Stimulated activated CD8-positive, alpha-beta memory T cell treated with anti-CD3 and anti-CD28 coated beads, Interleukin-7, amount 100 ng/mL, for 4 hours (primary cell): ENCODE results near the gene GYPB.
"Not testable (repeated sequence)": the region's sequence is repeated elsewhere in the genome, so short reads cannot be mapped to it uniquely, and the experiment has no call there.

ENCODE experiments used
- DNase-seq, 2 donors: peaks; one replicate each; pipeline ENCODE4 v3.0.0-alpha.2; 2020; ENCODE audit warnings: low read depth in 2 of 2

GYPB gene

GRCh38 chr4:144014808-144015207 lies 4.4 kb downstream of the GYPB start:
- no peak for DNase-seq

DNA sequence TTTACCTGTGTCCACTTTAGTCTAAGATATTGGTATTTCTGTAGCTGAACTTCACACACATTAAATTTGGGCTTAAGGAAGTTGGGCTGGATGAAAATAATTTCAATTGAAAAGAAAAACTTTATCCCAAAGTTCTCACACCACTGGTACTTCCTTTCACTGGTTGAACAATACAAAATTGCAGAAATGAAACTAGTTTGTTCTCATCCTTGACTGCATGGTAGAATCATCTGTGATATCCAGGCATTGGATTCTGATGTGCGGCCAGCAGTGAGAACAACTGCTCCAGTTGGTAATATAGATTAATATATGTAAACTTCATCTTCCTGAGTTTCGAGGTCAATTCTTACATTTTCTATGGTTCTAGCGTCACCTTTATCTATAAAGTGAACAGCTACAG lies 10.6 kb downstream of the GYPB start:
- not testable (repeated sequence) for DNase-seq

GRCh38 chr4:144007960-144008359 lies 11.2 kb downstream of the GYPB start:
- DNase-seq: not testable (repeated sequence)

DNA sequence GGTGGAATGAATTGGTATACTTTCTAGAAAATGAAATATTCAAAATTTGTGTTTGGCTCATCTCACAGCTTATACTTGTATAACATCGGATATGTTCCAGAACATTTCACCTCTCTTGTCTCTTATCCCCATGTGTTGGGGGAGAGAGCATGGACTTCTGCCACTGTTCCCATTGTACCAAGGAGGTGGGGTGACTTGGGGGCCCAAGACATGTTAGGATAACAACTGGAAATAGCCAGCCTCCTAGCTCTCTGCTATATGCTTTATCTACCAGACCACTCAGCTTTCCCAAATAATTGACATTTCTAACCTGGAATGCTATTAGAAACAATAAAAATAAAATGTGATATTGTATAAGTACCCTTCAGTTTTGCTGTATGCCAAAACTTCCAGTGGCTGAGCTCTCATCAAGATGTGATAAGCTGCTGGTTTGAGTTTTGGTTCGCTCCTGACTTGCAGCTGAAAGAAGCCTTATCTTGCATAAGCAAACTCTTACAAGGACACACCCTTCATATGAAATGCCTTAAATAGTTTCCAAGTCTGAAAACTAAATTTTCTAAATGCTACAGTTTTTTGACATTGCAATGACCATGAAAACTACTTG lies 12.9 kb downstream of the GYPB start:
- DNase-seq: not testable (repeated sequence)

- DNase-seq: not testable (repeated sequence)
Measured at GRCh38 chr4:144005558-144005953, 13.6 kb downstream of the GYPB start.

- not testable (repeated sequence) for DNase-seq
Measured at GRCh38 chr4:144004868-144005557, 14.2 kb downstream of the GYPB start.

DNA sequence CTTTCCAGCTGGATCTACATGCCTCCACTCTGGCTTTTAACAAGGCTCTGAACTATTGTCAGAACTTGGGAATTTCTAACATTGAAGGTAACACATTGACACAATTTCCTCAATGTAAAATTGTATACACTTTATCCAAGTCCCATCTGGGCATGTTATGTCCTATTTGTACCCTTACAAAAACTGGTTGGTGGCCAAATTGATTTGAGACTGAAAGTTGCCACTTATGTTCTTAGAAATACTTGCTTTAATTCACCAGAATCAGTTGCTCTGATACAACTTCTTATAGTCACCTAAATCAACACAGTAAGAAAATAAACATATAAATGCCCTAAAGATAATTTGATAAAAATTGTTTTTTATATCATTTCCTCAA lies 15.3 kb downstream of the GYPB start:
- not testable (repeated sequence) for DNase-seq

DNA sequence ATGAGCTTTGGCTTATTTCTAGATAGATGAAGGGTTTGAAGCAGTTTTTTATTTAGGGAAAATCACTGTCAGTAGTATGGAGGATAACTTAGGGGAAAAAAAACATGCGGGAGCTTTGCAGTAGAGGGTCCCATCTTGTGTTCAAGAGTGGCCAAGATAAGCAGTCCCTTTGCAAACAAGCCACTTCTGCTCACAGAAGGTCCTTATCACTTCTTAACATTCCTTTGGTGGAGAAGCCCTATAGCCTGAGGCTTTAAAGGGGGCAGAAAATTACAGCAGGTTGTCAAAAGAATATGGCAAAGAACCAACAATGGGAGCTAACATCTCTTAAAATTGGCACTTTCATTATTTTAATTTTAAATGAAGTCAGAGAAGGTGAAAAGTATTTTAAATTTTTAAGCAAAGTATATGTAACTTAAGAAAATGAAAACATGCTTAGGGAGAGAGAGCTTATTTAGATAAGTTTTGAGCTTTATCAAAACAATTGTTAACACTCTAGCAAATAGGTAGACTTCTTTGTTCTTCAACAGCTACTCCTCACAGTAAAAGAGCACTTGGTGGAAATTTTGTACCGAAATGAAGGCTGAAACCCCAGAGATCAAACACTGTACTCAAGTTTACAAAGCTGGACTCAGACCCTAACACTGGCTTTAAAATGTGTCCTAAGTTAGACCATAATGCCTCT lies 15.8 kb downstream of the GYPB start:
- not testable (repeated sequence) for DNase-seq

DNA sequence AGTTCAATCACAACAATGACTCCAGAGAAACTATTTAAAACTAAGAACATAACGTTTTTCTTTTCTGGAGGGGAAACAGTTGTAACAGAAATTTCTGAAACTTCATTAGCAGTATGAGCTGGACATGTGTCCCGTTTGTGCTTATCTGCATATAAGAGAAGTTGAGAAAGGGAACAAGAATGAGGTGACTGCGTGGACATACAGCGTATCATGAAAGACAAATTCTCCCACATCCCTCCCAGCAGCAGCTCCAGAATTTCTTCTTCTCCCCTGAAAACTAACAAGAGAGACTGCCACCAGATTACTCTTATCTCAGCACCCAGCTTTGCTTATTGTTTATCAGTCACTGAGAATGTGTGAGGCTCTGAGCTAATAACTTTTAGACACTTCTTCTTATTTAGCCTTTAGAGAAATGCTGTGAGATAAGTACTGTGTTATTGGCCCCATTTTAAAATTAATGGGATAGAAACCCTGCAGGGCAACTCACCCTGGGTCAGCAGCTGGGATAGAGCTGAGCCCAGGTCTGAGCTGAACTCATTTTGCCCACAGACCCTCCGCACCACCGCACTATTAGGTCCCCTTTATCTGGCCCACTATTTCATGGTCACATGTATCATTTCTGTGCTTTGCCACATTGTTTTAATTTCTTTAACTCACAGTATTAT lies 18.7 kb downstream of the GYPB start:
- DNase-seq: not testable (repeated sequence)

GRCh38 chr4:143996193-143996592 lies 23.0 kb downstream of the GYPB start:
- not testable (repeated sequence) for DNase-seq

GRCh38 chr4:143991761-143992160 lies 27.4 kb downstream of the GYPB start:
- DNase-seq: not testable (repeated sequence)

DNA sequence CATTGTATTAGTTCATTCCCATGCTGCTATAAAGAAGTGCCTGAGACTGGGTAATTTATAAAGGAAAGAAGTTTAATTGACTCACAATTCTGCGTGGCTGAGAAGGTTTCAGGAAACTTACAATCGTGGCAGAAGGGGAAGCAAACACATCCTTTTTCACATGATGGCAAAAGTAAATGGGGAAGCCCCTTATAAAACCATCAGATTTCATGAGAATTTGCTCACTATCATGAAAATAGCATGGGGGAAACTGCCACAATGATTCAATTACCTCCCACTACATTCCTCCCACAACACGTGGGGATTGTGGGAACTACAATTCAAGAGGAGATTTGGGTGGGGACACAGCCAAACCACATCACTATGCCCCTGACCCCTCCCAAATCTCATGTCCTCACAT lies 28.5 kb downstream of the GYPB start:
- DNase-seq: not testable (repeated sequence)

DNA sequence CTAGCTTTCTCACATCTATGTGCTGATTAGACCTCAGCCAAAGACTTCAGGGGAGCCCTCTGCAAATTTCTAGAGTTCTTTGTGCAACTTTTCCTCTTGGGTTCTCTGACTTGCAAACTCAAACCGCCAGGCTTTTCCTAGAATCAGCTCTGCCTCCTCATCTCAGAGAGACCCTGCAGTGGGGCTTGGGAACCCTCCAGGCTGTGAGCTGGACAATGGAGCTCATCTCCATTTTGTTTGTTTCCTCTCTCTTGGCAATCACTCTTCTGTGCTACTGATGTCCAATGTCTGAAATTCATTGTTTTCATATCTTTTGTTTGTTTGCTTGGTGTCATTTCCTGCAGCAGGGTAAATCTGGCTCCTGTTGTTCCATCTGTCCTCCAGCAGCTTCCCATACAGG lies 33.0 kb downstream of the GYPB start:
- DNase-seq: no peak

DNA sequence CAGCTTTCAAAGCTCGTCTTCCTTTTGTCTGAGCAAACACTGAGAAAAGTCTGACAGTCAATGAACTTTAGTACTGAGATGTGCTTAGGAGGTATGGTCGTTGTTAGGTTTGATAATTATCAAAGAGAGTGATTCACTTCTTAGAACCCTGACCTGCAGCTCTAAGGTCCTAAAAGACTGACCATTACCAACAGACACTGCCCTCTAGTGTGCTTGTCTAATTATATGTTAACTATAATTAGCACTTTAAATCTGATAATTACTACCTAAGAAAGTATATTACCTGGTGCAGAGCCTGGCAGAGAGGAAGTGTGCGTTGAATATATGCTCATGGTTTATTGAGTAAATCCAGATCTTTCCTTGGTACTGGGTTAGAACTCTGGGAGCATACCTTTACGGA lies 38.4 kb downstream of the GYPB start:
- DNase-seq: not testable (repeated sequence)

DNA sequence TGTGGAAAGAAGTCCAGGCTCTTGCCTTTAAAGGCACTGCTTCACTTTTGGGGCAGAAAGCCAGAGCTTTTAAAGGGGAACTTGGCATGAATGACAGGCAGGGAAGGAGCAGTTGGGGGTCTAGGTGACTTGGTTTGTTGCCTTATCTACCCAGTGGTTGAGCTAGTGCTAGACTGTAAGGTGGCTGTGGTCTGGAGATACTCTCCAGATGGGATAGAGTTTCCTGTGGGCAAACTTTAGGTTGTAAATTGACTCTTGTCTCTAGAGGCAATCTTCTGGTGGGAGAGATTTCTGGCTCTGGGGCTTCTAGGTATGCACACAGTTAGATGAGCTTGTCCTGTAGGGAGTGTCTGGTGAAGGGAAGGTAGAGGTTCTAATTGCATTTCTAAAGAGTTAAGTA lies 43.7 kb downstream of the GYPB start:
- not testable (repeated sequence) for DNase-seq

GRCh38 chr4:143974021-143974420 lies 45.2 kb downstream of the GYPB start:
- DNase-seq: not testable (repeated sequence)

- no peak for DNase-seq
Measured at GRCh38 chr4:143961075-143961474, 58.1 kb downstream of the GYPB start.

DNA sequence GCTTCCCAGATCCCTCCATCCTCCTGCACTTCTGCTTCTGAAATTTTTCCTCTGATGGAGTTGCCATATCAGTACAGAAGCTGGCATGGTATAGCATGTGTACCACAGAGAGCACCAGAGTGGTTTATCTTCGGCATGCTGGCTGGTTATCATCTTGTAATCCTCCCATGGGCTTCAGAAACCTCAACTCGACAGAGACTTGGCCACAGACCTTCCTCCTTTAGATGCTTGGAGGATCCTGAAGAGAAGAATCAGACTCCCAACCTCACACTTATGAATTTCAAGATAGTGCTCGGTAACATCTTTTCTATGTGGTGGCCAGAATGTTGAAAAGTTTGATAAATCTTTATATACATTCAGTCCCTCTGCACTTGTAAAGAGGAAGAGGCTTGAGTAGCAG lies 63.9 kb downstream of the GYPB start:
- DNase-seq: not testable (repeated sequence)

GRCh38 chr4:143951458-143951972 lies 67.7 kb downstream of the GYPB start:
- not testable (repeated sequence) for DNase-seq

DNA sequence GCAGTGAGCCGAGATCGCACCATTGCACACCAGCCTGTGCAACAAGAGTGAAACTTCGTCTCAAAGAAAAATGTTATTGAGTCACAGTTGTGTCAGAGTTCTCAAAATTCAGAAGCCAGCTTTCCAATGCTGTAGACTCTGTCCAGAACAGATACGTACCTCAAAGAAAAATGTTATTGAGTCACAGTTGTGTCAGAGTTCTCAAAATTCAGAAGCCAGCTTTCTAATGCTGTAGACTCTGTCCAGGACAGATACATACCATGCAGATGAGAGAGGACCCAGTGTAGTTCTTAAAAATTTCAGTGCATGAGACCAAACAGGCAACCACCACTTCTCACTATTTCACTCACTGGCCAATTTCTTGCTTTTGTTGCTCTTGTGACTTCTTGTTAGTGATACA lies 68.2 kb downstream of the GYPB start:
- DNase-seq: not testable (repeated sequence)

- not testable (repeated sequence) for DNase-seq
Measured at GRCh38 chr4:143950185-143950584, 69.0 kb downstream of the GYPB start.

DNA sequence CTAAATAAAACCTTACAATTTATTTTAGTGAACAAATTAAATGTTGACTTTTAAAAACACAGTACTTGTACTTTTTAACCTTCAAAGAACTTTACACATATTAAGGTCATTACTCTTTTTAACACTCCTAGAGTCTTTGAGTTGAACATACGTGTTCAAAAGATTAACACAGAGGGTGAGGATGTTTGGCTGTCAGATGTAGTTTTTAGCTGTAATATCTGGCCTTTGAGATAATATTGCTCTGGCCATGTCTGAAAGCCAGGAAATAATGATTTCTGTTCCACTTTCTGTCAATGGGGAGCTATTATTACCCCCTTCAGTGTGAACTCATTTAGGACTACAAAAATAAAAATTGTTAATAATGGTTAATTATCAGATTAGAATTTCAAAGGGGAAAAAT lies 71.7 kb downstream of the GYPB start:
- DNase-seq: not testable (repeated sequence)
